HG03442 (cell line): Measurements from ENCODE around the gene RSPO3.
A peak's percentile ranks its signal among the peaks of the same experiment; 100 is the strongest.

Experiments used
- ATAC-seq: cut with Tn5 transposase; IDR thresholded peaks from one replicate; pipeline ENCODE4 v1.9.1; 2021; ENCODE audit warnings: mild to moderate bottlenecking, moderate library complexity; ENCODE audit not compliant: unreplicated experiment

RSPO3 gene

GRCh38 chr6:127110712-127111111 is 7.8 kb upstream of the RSPO3 start:
- ATAC-seq, result no peak

- ATAC-seq, result no peak
These were observed 6.9 kb upstream of the RSPO3 start for GRCh38 chr6:127111526-127111925.

DNA sequence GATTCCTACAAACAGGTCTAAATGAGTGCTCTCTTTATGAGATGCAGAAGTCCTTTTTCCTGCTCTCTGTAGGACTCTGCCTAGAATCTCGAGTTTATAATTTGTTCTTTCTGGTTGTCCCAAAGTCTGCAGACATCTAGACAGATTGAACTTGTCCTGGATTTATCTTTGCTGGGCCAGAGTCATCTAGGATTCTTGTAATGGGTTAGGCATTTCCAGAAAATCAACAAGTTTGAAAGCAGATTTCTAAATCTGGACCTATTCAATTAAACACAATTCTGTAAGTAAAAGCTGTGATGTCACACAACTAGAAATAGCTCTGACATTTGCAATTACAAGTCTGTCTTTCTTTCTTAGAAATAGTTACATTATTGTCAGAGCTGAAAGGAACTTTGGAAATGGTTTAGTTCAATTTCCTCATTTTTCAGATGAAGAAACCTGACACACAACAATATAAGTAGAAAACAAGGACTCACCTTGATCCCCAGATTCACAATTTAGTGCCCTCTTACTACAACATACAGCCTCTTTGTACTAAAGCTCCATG is 4.2 kb upstream of the RSPO3 start:
- no peak for ATAC-seq

DNA sequence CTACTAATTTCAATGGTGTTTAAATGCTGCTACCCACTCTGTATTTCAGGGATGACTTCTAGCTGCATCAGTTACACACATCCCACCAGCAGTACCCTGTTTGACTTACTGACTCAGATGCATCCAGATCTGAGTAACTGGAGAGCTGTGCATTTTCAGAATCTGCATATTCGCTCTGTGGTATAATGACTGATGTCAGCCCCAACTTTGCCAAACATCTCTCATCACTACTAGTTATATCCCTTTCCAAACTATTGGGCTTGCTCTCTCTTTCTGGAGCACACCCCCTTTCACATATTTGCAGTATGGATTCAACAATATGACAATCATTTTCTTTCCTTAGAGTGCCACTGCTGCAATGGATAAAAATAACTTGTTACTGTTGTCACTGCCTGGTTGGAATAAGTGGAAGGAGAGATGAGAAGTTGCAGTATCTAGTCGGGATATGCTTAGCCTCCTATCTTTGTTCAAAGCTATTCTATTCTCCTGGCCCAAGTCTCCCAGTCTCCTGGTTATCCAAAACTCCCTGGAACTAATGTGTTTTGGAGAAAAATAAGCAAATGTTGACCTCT is 3.3 kb upstream of the RSPO3 start:
- ATAC-seq, result no peak

DNA sequence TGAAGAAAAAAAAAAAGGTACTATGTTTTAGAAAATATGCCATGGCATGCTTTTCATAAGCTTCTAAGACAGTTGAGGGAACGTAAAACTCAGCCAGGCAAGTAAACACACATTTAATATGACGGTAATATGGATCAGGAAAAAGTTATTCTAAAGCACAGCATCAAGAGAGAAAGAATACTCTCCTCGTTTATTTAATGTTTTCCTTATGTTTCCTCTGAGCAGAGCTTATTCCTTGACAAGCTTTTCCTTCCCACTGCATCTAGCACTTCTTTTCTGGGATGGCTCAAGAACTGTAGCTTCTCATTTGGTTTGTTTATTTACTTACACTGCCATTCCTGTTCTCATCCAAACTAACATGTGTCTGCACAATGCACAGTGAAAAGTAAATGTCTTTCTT is 2.7 kb upstream of the RSPO3 start:
- ATAC-seq, result no peak

DNA sequence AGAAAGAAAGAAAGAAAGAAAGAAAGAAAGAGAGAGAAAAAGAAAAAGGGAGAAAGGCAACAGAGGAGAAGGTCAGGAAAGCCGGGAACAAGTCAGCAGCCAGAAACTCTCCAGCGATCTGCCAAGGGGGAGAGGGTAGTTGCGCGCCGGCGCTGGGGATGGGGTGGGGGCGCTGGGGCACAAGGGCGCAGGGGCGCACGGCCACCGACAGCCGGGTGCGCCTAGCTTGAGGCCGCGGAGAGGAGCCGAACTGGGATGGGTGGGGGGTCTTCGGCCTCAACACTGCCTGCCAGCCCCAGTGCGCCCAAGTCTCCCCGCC is 533 bp upstream of the RSPO3 start:
- ATAC-seq, result no peak

- peak; percentile 35 for ATAC-seq
These were observed 891 bp downstream of the RSPO3 start for GRCh38 chr6:127119102-127120022.

DNA sequence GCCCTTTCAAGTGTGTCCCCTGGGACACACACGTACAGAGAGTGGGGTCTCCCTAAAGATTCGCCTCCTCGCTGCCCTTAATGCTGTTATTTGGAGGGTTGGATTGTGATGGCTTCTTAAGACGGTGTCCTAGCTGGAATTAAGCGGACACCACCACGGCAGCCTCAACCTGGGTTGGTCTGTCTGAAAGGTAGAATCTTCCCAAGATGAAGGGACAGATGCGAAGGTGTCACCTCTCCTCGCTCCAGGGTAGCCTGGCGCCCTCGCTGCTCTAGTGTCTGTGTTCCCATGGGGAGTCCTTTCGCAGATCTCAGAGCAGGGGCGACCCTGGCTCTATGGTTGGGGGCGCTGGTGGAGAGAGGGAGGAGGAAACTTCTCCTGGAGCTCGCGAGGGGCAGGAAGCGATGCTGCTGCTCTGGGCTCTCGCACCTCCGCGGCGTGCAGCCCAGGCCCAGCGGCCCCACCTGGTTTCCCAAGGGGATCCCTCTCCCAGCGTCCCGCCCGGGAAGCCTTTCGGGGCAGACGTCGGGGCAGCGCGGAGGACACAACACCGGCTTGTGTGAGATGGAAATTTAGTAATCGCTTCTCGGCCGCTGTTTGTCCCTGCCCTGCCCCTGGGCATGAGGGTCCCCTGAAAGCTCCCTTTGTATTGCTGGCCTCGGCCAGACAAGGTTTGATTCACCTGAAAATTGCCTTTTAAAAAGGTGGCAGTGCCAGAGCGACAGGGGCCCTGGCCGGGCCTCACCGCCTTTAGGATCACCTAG is 1.7 kb downstream of the RSPO3 start:
- peak; percentile 2 for ATAC-seq

GRCh38 chr6:127120787-127121636 is 2.5 kb downstream of the RSPO3 start:
- ATAC-seq, result peak; percentile 89

- ATAC-seq, result no peak
These were observed 3.1 kb downstream of the RSPO3 start for GRCh38 chr6:127121637-127121960.

GRCh38 chr6:127124172-127124571 is 5.7 kb downstream of the RSPO3 start:
- ATAC-seq, result no peak

DNA sequence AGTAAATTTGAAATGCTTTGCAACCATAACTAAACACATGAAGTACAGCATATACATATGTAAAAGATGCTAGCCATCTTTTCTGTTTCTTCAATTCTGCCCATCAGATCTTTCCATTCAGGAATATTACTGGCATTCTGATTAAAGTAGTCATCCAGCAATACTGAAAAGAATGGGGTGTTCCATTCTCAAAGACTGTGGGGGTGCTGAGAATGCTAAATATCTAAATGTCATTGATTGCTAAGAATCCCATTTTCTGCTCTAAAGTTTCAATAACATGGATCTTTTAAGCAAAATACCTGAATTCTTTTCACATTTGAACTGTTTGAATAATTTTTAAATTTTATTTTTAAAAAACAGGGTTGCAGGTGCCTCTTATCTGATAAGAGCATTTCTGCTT is 6.2 kb downstream of the RSPO3 start:
- ATAC-seq, result no peak

- no peak for ATAC-seq
These were observed 9.6 kb downstream of the RSPO3 start for GRCh38 chr6:127128066-127128465.

DNA sequence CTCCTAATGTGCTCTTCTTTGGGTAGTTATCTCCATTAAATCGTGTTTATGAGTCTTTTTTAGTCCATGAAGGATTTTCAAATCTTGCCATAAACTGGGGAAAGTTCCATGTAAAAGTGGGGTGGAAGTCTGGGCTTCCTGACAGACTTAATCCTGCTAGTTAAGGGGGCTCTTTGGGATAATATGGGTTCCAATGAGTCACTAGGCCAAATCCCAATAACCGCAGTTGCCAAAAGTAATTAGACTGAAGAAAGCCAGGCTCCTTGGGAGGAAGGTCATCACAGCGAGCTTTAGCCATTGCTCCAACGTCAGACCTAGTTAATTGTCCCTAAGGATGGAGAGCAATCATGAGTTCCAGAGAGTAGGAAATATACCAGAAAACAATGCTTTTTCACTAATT is 10.8 kb downstream of the RSPO3 start:
- ATAC-seq, result no peak

DNA sequence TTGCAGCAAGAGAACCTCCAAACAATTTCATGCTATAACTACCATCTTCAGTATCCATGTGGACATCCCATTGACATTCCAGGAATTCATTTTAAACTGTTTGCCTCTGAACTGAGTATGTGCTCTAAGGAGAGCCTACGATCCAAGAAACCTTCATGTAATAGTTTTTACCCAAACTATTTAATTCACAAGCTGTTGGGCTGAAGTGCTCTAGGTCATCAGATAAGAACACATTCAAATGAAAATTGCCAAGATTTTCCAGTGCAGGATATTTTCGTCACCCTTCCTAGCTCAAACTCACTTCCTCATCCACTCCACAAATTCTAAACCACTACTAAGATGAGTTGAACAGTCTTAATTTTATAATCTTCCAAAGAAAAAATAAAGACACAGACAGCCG is 12.8 kb downstream of the RSPO3 start:
- ATAC-seq, result no peak

GRCh38 chr6:127131772-127132376 is 13.4 kb downstream of the RSPO3 start:
- no peak for ATAC-seq

- no peak for ATAC-seq
These were observed 15.7 kb downstream of the RSPO3 start for GRCh38 chr6:127134136-127134535.

- no peak for ATAC-seq
These were observed 18.3 kb downstream of the RSPO3 start for GRCh38 chr6:127136786-127137185.

DNA sequence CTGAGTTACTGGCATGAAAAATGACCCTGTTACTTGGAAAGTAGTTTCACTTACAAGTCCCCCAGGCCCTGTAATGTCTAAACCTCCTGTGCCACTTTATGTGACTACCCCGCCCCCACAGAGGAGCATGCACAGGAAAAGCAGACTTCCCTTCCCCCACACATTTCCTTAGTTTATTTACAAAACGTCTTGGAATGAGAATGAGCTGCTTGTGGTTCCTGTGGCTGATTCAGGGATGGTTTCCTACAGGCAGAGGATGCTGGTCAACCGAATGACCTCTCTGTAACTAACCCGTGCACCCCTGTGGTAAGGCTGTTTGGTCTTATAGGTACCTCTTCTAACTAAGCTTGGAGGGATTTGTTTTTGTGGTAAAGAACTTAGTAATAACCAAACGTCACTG is 28.5 kb downstream of the RSPO3 start:
- no peak for ATAC-seq

DNA sequence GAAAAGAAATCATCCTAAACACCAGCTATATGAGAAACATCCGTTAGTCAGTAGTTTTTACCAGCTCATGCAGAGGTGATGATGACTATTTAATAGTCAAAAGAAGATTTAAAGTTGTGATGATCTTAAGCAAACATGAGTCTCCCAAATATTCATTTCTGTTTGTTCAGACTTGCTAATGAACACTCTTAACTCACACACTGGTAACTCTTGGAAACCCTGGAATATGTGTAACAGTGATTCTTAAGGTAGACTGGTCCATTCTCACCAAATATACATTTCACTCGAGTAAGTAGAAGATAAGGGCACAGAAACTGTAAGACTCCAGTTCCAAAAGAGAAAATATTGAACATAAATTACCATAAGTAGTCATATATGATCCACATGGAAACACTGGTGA is 29.1 kb downstream of the RSPO3 start:
- no peak for ATAC-seq
